HEK293T (cell line): ENCODE measurements around the gene ITPK1.

Source experiments
- CTCF ChIA-PET: fragments of 350-600 bp; formaldehyde crosslinking; extraction: SDS; loops from one replicate; lab custom pipeline; 2021; ENCODE audit warnings: antibody characterized with exemption, inconsistent platforms; lab: Yijun Ruan, JAX
- POLR2A ChIA-PET: fragments of 350-600 bp; formaldehyde crosslinking; extraction: SDS; loops from one replicate; lab custom pipeline; 2020; ENCODE audit warnings: antibody characterized with exemption, inconsistent platforms; lab: Yijun Ruan, JAX
- DNase-seq: peaks from one replicate; pipeline ENCODE4 v3.0.0; 2012; ENCODE audit warnings: mixed read lengths; ENCODE audit errors: extremely low spot score
- ARNT ChIP-seq: fragments of 450-650 bp; IDR thresholded peaks from 2 replicates; pipeline ENCODE4 v1.6.1; 2017; ENCODE audit warnings: mild to moderate bottlenecking
- BHLHE40 ChIP-seq: fragments of 450-650 bp; IDR thresholded peaks from 2 replicates; pipeline ENCODE4 v1.6.1; 2016; ENCODE audit warnings: mild to moderate bottlenecking, moderate library complexity, borderline replicate concordance
- CTBP1 ChIP-seq: fragments of 450-650 bp; IDR thresholded peaks from 2 replicates; pipeline ENCODE4 v1.6.1; 2016; ENCODE audit warnings: borderline replicate concordance
- ELF4 ChIP-seq: fragments of 450-650 bp; IDR thresholded peaks from 2 replicates; pipeline ENCODE4 v1.6.1; 2017; ENCODE audit warnings: antibody characterized with exemption
- FOXA1 ChIP-seq: fragments of 450-650 bp; IDR thresholded peaks from 2 replicates; pipeline ENCODE4 v1.6.1; 2016; ENCODE audit warnings: mild to moderate bottlenecking
- FOXK2 ChIP-seq: fragments of 450-650 bp; IDR thresholded peaks from 2 replicates; pipeline ENCODE4 v1.6.1; 2016; ENCODE audit warnings: mild to moderate bottlenecking
- FOXM1 ChIP-seq: fragments of 450-650 bp; IDR thresholded peaks from 2 replicates; pipeline ENCODE4 v1.6.1; 2017; ENCODE audit warnings: mild to moderate bottlenecking, borderline replicate concordance
- HDGF ChIP-seq: fragments of 450-650 bp; IDR thresholded peaks from 2 replicates; pipeline ENCODE4 v1.6.1; 2017; ENCODE audit warnings: antibody characterized with exemption, borderline replicate concordance
- L3MBTL2 ChIP-seq: fragments of 450-650 bp; conservative IDR thresholded peaks from 2 replicates; pipeline ENCODE4 v1.6.1; 2016; ENCODE audit warnings: mild to moderate bottlenecking
- LEF1 ChIP-seq: fragments of 450-650 bp; IDR thresholded peaks from 2 replicates; pipeline ENCODE4 v1.6.1; 2017; ENCODE audit warnings: mild to moderate bottlenecking, borderline replicate concordance
- NFRKB ChIP-seq: fragments of 450-650 bp; IDR thresholded peaks from 2 replicates; pipeline ENCODE4 v1.6.1; 2016; ENCODE audit warnings: mild to moderate bottlenecking, moderate library complexity
- PKNOX1 ChIP-seq: fragments of 450-650 bp; IDR thresholded peaks from 2 replicates; pipeline ENCODE4 v1.6.1; 2016
- SP1 ChIP-seq: fragments of 450-650 bp; IDR thresholded peaks from 2 replicates; pipeline ENCODE4 v1.6.1; 2017
- SUZ12 ChIP-seq: fragments of 450-650 bp; IDR thresholded peaks from 2 replicates; pipeline ENCODE4 v1.6.1; 2016; ENCODE audit warnings: mild to moderate bottlenecking
- TARDBP ChIP-seq: fragments of 450-650 bp; IDR thresholded peaks from 2 replicates; pipeline ENCODE4 v1.6.1; 2016
- ZNF384 ChIP-seq: fragments of 450-650 bp; IDR thresholded peaks from 2 replicates; pipeline ENCODE4 v1.6.1; 2016

The ITPK1 gene

GRCh38 chr14:93007225-93007997 lies 108.3 kb downstream of the ITPK1 start:
- TF ChIP-seq HDGF (no peak), SUZ12 (no peak), FOXA1 (no peak), LEF1 (no peak), ZNF384 (no peak), L3MBTL2 (no peak)
- no peak for DNase-seq
- ChIA-PET POLR2A (no interaction called here), CTCF (interaction anchor here (0.9 kb wide), 1 partner anchor 107 kb away, joined by 3 read pairs; no protein-coding TSS in a partner anchor)

GRCh38 chr14:93006567-93007051 lies 109.1 kb downstream of the ITPK1 start:
- POLR2A ChIA-PET, result no interaction called here
- CTCF ChIA-PET, result no interaction called here
- no peak for DNase-seq
- TF ChIP-seq TARDBP, result no peak
- TF ChIP-seq NFRKB, result no peak
- no peak for TF ChIP-seq L3MBTL2
- no peak for TF ChIP-seq SP1
- TF ChIP-seq FOXK2, result no peak
- TF ChIP-seq PKNOX1, result no peak
- TF ChIP-seq CTBP1, result no peak
- no peak for TF ChIP-seq BHLHE40

GRCh38 chr14:93005838-93006237 lies 109.9 kb downstream of the ITPK1 start:
- POLR2A ChIA-PET, result no interaction called here
- TF ChIP-seq L3MBTL2, result no peak
- no peak for TF ChIP-seq TARDBP
- no peak for TF ChIP-seq LEF1
- no peak for TF ChIP-seq ZNF384
- DNase-seq, result no peak
- CTCF ChIA-PET, result no interaction called here

GRCh38 chr14:93005135-93005813 lies 110.5 kb downstream of the ITPK1 start:
- no peak for TF ChIP-seq ZNF384
- TF ChIP-seq ARNT, result no peak
- no peak for TF ChIP-seq FOXA1
- no peak for TF ChIP-seq FOXM1
- TF ChIP-seq SUZ12, result no peak
- TF ChIP-seq BHLHE40, result no peak
- no peak for TF ChIP-seq TARDBP
- no peak for TF ChIP-seq SP1
- no peak for TF ChIP-seq NFRKB
- TF ChIP-seq HDGF, result no peak
- TF ChIP-seq CTBP1, result no peak
- ChIA-PET CTCF (interaction anchor here (0.6 kb wide), 2 partner anchors 54 to 217 kb away, joined by 3 to 4 read pairs; no protein-coding TSS in a partner anchor), POLR2A (no interaction called here)
- DNase-seq, result no peak

- TF ChIP-seq LEF1 (no peak), PKNOX1 (no peak), ARNT (no peak), NFRKB (no peak), ZNF384 (no peak)
- ChIA-PET CTCF (interaction anchor here (0.6 kb wide), 2 partner anchors 53 to 218 kb away, joined by 3 to 4 read pairs; no protein-coding TSS in a partner anchor), POLR2A (no interaction called here)
- DNase-seq, result no peak
These were observed 111.0 kb downstream of the ITPK1 start for GRCh38 chr14:93004699-93005082.

GRCh38 chr14:93003945-93004698 lies 111.6 kb downstream of the ITPK1 start:
- no peak for TF ChIP-seq PKNOX1
- TF ChIP-seq L3MBTL2, result no peak
- no peak for TF ChIP-seq SUZ12
- TF ChIP-seq TARDBP, result no peak
- TF ChIP-seq BHLHE40, result no peak
- TF ChIP-seq NFRKB, result no peak
- TF ChIP-seq FOXA1, result no peak
- TF ChIP-seq FOXK2, result no peak
- no peak for TF ChIP-seq LEF1
- TF ChIP-seq ZNF384, result no peak
- TF ChIP-seq ELF4, result no peak
- TF ChIP-seq CTBP1, result no peak
- no peak for TF ChIP-seq SP1
- no peak for TF ChIP-seq ARNT
- TF ChIP-seq HDGF, result no peak
- no peak for TF ChIP-seq FOXM1
- ChIA-PET POLR2A (no interaction called here), CTCF (interaction anchor here (0.6 kb wide), 1 partner anchor 219 kb away, joined by 4 read pairs; no protein-coding TSS in a partner anchor)
- DNase-seq, result no peak
